Measurements from ENCODE around the gene SS18L1. TPM values are rescaled to one million over a fixed set of nuclear protein-coding genes. Genes with fewer than 3 reads are reported as not detected.

Gene SS18L1
- total RNA-seq, 1 donor from 2014 or later, result 19.9 TPM

GRCh38 chr20:62228982-62229545 lies 85.5 kb downstream of the SS18L1 start:
- H3K36me3 Mint-ChIP-seq (ENCODE audit: unreplicated experiment), result no peaks in the 10 kb centered on the region
- H3K27me3 Mint-ChIP-seq (ENCODE audit: unreplicated experiment), result peaks cover 21% of the 10 kb centered on the region
- H3K4me1 Mint-ChIP-seq (ENCODE audit: unreplicated experiment), result no peaks in the 10 kb centered on the region
- H3K27ac Mint-ChIP-seq (ENCODE audit: unreplicated experiment), result no peak overlapping the region
- DNase-seq (ENCODE audit: extremely low spot score, unreplicated experiment), result no peak
- TF ChIP-seq CTCF (IDR thresholded peaks at IDR 0.05), result no peak
- no peaks in the 10 kb centered on the region for H3K9me3 Mint-ChIP-seq (ENCODE audit: unreplicated experiment)
- H3K4me3 Mint-ChIP-seq (ENCODE audit: unreplicated experiment), result no peak overlapping the region

- Mint-ChIP-seq H3K4me1 (ENCODE audit: unreplicated experiment) (no peaks in the 10 kb centered on the region), H3K27me3 (ENCODE audit: unreplicated experiment) (peaks cover 17% of the 10 kb centered on the region), H3K4me3 (ENCODE audit: unreplicated experiment) (no peak overlapping the region), H3K9me3 (ENCODE audit: unreplicated experiment) (no peaks in the 10 kb centered on the region), H3K27ac (ENCODE audit: unreplicated experiment) (no peak overlapping the region), H3K36me3 (ENCODE audit: unreplicated experiment) (no peaks in the 10 kb centered on the region)
- no peak for TF ChIP-seq CTCF (IDR thresholded peaks at IDR 0.05)
- no peak for DNase-seq (ENCODE audit: extremely low spot score, unreplicated experiment)
Measured at GRCh38 chr20:62229667-62230066, 86.1 kb downstream of the SS18L1 start.

- no peak for DNase-seq (ENCODE audit: extremely low spot score, unreplicated experiment)
- Mint-ChIP-seq H3K27me3 (ENCODE audit: unreplicated experiment) (peaks cover 12% of the 10 kb centered on the region), H3K4me3 (ENCODE audit: unreplicated experiment) (no peak overlapping the region), H3K4me1 (ENCODE audit: unreplicated experiment) (no peaks in the 10 kb centered on the region), H3K27ac (ENCODE audit: unreplicated experiment) (no peak overlapping the region), H3K9me3 (ENCODE audit: unreplicated experiment) (no peaks in the 10 kb centered on the region), H3K36me3 (ENCODE audit: unreplicated experiment) (no peaks in the 10 kb centered on the region)
- TF ChIP-seq CTCF (IDR thresholded peaks at IDR 0.05), result no peak
Measured at GRCh38 chr20:62230276-62230675, 86.7 kb downstream of the SS18L1 start.

- Mint-ChIP-seq H3K27me3 (ENCODE audit: unreplicated experiment) (peaks cover 9% of the 10 kb centered on the region), H3K4me3 (ENCODE audit: unreplicated experiment) (no peak overlapping the region), H3K27ac (ENCODE audit: unreplicated experiment) (no peak overlapping the region), H3K4me1 (ENCODE audit: unreplicated experiment) (no peaks in the 10 kb centered on the region), H3K9me3 (ENCODE audit: unreplicated experiment) (no peaks in the 10 kb centered on the region), H3K36me3 (ENCODE audit: unreplicated experiment) (no peaks in the 10 kb centered on the region)
- TF ChIP-seq CTCF (IDR thresholded peaks at IDR 0.05), result no peak
- no peak for DNase-seq (ENCODE audit: extremely low spot score, unreplicated experiment)
Measured at GRCh38 chr20:62230696-62231095, 87.1 kb downstream of the SS18L1 start.

- no peaks in the 10 kb centered on the region for H3K4me1 Mint-ChIP-seq (ENCODE audit: unreplicated experiment)
Measured at GRCh38 chr20:62231292-62231691, 87.7 kb downstream of the SS18L1 start.

More at GRCh38 chr20:62231292-62231691, 87.7 kb downstream of the SS18L1 start:
- no peak overlapping the region for H3K4me3 Mint-ChIP-seq (ENCODE audit: unreplicated experiment)
- no peaks in the 10 kb centered on the region for H3K36me3 Mint-ChIP-seq (ENCODE audit: unreplicated experiment)
- peaks cover 7% of the 10 kb centered on the region for H3K27me3 Mint-ChIP-seq (ENCODE audit: unreplicated experiment)
- no peak for TF ChIP-seq CTCF (IDR thresholded peaks at IDR 0.05)
- no peaks in the 10 kb centered on the region for H3K9me3 Mint-ChIP-seq (ENCODE audit: unreplicated experiment)
- H3K27ac Mint-ChIP-seq (ENCODE audit: unreplicated experiment), result no peak overlapping the region
- no peak for DNase-seq (ENCODE audit: extremely low spot score, unreplicated experiment)

Other genes starting within 250 kb of the SS18L1 start
- 17.3 and 22.8 TPM in 2 replicates for gene TAF4, start 77.9 kb upstream of the SS18L1 start, total RNA-seq
- gene LSM14B, start 21.3 kb upstream of the SS18L1 start, total RNA-seq, result 67.8 and 68.7 TPM in 2 replicates
- 209 and 217 TPM in 2 replicates for gene PSMA7, start 375 bp upstream of the SS18L1 start, total RNA-seq
- gene MTG2, start 39.3 kb downstream of the SS18L1 start, total RNA-seq, result 29.3 and 30.7 TPM in 2 replicates
- not detected in 2 replicates for gene HRH3, start 76.5 kb downstream of the SS18L1 start, total RNA-seq
- 46.3 and 50.9 TPM in 2 replicates for gene OSBPL2, start 94.8 kb downstream of the SS18L1 start, total RNA-seq
- 82.6 and 83.9 TPM in 2 replicates for gene ADRM1, start 159.2 kb downstream of the SS18L1 start, total RNA-seq
- gene LAMA5, start 223.5 kb downstream of the SS18L1 start, total RNA-seq, result 201 and 204 TPM in 2 replicates
- 1,013 and 1,039 TPM in 2 replicates for gene RPS21, start 243.3 kb downstream of the SS18L1 start, total RNA-seq